ENCODE measurements around the gene DMP1.

The DMP1 gene

GRCh38 chr4:87650938-87651337 lies 858 bp downstream of the DMP1 start:
- no peak for DNase-seq (ENCODE audit: low read depth in 2 of 2)
- TF ChIP-seq CTCF (IDR thresholded peaks at IDR 0.05; ENCODE audit: low read depth, low read length), result no peak
- H3K4me3 ChIP-seq (replicated peaks in 1 of 2; ENCODE audit: low read depth in 2 of 2, low read length in 2 of 2), result no peak overlapping the region

- H3K4me3 ChIP-seq (replicated peaks in 1 of 2; ENCODE audit: low read depth in 2 of 2, low read length in 2 of 2), result no peak overlapping the region
- peak in 1 of 2 donors; percentile 12 for DNase-seq (ENCODE audit: low read depth in 2 of 2)
- TF ChIP-seq CTCF (IDR thresholded peaks at IDR 0.05; ENCODE audit: low read depth, low read length), result no peak
Measured at GRCh38 chr4:87651941-87652340, 1.9 kb downstream of the DMP1 start.

GRCh38 chr4:87654487-87655044 lies 4.5 kb downstream of the DMP1 start:
- TF ChIP-seq CTCF (IDR thresholded peaks at IDR 0.05; ENCODE audit: low read depth, low read length), result no peak
- no peak for DNase-seq (ENCODE audit: low read depth in 2 of 2)
- H3K4me3 ChIP-seq (replicated peaks in 1 of 2; ENCODE audit: low read depth in 2 of 2, low read length in 2 of 2), result no peak overlapping the region

- no peak overlapping the region for H3K4me3 ChIP-seq (replicated peaks in 1 of 2; ENCODE audit: low read depth in 2 of 2, low read length in 2 of 2)
- peak; percentile 23 to 72 for DNase-seq (ENCODE audit: low read depth in 2 of 2)
- no peak for TF ChIP-seq CTCF (IDR thresholded peaks at IDR 0.05; ENCODE audit: low read depth, low read length)
Measured at GRCh38 chr4:87657525-87657924, 7.4 kb downstream of the DMP1 start.

- DNase-seq (ENCODE audit: low read depth in 2 of 2), result peak in 1 of 2 donors; percentile 10
- no peak for TF ChIP-seq CTCF (IDR thresholded peaks at IDR 0.05; ENCODE audit: low read depth, low read length)
- H3K4me3 ChIP-seq (replicated peaks in 1 of 2; ENCODE audit: low read depth in 2 of 2, low read length in 2 of 2), result no peak overlapping the region
Measured at GRCh38 chr4:87659247-87659931, 9.3 kb downstream of the DMP1 start.

GRCh38 chr4:87662871-87663270 lies 12.8 kb downstream of the DMP1 start:
- no peak overlapping the region for H3K4me3 ChIP-seq (replicated peaks in 1 of 2; ENCODE audit: low read depth in 2 of 2, low read length in 2 of 2)
- DNase-seq (ENCODE audit: low read depth in 2 of 2), result no peak
- no peak for TF ChIP-seq CTCF (IDR thresholded peaks at IDR 0.05; ENCODE audit: low read depth, low read length)

Data from cardiac fibroblast (primary cell).